Measurements from ENCODE around the gene WNK2.
"Not testable (repeated sequence)": the region's sequence is repeated elsewhere in the genome, so short reads cannot be mapped to it uniquely, and the experiment has no call there.

Gene WNK2

GRCh38 chr9:93336720-93337119, 152.8 kb downstream of the WNK2 start:
- H3K4me3 ChIP-seq (ENCODE audit: control insufficient read depth, low read depth, low read length): no peak overlapping the region
- no peak for DNase-seq (ENCODE audit: low read depth)
- no peak for TF ChIP-seq CTCF (IDR thresholded peaks at IDR 0.05; ENCODE audit: control insufficient read depth, insufficient read depth, low read depth, low read length, missing control alignments)

DNA sequence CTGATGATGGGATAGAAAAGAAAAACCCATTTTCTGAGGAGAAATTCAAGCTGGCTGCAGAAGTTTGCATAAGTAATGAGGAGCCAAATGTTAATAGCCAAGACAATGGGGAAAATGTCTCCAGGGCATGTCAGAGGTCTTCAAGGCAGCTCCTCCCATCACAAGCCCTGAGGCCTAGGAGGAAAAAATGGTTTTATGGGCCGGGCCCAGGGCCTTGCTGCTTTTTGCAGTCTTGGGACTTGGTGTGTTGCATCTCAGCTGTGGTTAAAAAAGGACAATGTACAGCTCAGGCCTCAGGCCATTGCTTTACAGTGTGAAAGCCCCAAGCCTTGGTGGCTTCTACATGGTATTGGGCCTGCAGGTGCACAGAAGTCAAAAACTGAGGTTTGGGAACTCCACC, 154.3 kb downstream of the WNK2 start:
- DNase-seq (ENCODE audit: low read depth); H3K4me3 ChIP-seq (ENCODE audit: control insufficient read depth, low read depth, low read length): not testable (repeated sequence)

DNA sequence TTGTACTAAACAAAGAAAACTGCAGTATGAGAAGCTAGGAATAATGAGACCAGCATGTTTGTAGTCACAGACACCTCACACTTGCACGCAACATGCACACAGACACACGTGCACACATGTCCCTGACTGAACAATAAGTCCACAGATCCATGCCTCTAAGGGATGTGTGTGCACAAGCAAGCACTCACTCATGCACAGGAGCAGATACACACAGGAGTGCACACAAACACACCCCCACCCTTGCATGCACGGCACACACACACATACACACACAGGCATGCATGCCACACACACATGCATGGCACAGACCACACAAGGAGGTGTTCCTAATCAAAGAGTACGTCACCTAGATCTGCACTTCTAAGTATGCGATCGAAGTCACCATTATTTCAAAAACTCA, 156.2 kb downstream of the WNK2 start:
- H3K4me3 ChIP-seq (ENCODE audit: control insufficient read depth, low read depth, low read length): no peak overlapping the region
- TF ChIP-seq CTCF (IDR thresholded peaks at IDR 0.05; ENCODE audit: control insufficient read depth, insufficient read depth, low read depth, low read length, missing control alignments): no peak
- DNase-seq (ENCODE audit: low read depth): no peak

DNA sequence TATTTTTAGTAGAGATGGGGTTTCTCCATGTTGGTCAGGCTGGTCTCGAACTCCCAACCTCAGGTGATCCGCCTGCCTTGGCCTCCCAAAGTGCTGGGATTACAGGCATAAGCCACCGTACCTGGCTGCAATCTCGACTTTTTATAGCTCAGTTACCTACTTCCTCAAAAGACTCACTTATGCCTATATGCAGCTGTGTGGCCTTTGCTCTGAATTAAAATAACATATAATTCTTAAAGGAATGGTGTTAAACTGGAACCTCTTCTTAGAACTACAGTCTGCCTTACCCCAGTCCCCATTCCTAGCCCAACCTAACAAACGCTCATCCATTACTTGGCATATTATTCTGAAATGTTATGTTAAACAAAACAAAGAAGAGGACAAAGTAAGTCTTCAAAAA, 157.9 kb downstream of the WNK2 start:
- DNase-seq (ENCODE audit: low read depth); H3K4me3 ChIP-seq (ENCODE audit: control insufficient read depth, low read depth, low read length): not testable (repeated sequence)

GRCh38 chr9:93342428-93342827, 158.5 kb downstream of the WNK2 start:
- DNase-seq (ENCODE audit: low read depth); H3K4me3 ChIP-seq (ENCODE audit: control insufficient read depth, low read depth, low read length): not testable (repeated sequence)

DNA sequence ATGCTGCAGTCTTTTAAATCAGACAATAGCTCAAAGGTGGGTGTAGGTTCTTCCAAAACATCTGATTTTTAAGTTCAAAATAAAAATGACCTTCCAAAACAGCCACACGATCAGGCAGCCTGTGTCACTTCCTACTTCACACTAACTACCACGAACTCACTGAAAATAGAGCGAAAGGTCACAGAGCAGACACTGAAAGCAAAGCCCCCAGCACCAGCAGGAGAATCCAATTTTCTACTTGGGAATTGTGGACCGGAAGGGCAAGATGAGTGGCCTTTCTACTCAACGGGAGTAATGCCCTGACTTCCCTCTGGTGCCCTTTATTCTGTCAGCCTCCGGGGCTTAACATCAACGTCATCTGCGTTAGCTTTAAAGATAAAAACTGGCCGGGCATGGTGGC, 159.7 kb downstream of the WNK2 start:
- no peak for TF ChIP-seq CTCF (IDR thresholded peaks at IDR 0.05; ENCODE audit: control insufficient read depth, insufficient read depth, low read depth, low read length, missing control alignments)
- DNase-seq (ENCODE audit: low read depth): no peak
- no peak overlapping the region for H3K4me3 ChIP-seq (ENCODE audit: control insufficient read depth, low read depth, low read length)

GRCh38 chr9:93345643-93346230, 161.8 kb downstream of the WNK2 start:
- H3K4me3 ChIP-seq (ENCODE audit: control insufficient read depth, low read depth, low read length): no peak overlapping the region
- no peak for DNase-seq (ENCODE audit: low read depth)
- no peak for TF ChIP-seq CTCF (IDR thresholded peaks at IDR 0.05; ENCODE audit: control insufficient read depth, insufficient read depth, low read depth, low read length, missing control alignments)

DNA sequence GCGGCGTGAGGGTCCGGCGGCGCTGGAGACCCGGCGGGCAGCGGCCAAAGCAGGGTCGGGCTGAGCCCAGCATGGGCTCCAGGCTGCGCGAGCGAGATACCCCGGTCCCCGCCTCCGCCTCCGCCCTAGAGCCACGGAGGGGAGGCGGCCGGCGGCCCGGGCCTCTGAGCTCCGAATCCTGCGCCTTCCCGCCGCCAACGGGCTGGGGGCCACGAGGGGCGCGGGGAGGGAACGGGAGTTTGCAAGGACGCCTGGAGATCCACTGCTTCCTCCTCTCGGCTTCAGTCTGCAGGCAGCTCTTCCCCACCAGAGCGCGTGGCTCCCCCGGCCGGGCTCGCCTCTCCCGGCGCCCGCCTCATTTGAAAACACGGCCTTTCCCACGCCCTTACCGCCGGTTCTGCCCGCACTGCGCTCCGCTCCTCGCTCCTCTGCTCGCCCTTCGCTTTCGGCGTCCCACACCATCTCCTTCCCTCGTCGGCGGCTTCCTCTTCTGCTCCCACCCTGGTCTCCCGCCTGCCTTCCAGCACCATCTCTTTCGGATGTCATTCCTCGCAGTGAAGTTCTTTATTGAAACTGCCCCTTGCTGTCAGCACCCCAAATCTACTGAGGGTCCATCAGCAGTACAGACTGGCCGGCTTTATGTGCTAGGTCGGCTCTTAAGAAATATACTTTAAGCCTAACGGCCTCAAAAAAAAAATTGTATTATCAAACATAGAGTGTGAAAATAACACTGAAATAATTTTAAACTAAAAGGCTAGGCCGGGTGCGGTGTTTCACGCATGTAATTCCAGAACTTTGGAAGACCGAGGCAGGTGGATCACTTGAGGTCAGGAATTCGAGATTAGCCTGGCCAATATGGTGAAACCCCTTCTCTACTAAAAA, 162.5 kb downstream of the WNK2 start:
- peak overlapping the region; percentile 18 for H3K4me3 ChIP-seq (ENCODE audit: control insufficient read depth, low read depth, low read length)
- TF ChIP-seq CTCF (IDR thresholded peaks at IDR 0.05; ENCODE audit: control insufficient read depth, insufficient read depth, low read depth, low read length, missing control alignments): no peak
- DNase-seq (ENCODE audit: low read depth): no peak

GRCh38 chr9:93347371-93347975, 163.5 kb downstream of the WNK2 start:
- not testable (repeated sequence) for DNase-seq (ENCODE audit: low read depth); H3K4me3 ChIP-seq (ENCODE audit: control insufficient read depth, low read depth, low read length)

DNA sequence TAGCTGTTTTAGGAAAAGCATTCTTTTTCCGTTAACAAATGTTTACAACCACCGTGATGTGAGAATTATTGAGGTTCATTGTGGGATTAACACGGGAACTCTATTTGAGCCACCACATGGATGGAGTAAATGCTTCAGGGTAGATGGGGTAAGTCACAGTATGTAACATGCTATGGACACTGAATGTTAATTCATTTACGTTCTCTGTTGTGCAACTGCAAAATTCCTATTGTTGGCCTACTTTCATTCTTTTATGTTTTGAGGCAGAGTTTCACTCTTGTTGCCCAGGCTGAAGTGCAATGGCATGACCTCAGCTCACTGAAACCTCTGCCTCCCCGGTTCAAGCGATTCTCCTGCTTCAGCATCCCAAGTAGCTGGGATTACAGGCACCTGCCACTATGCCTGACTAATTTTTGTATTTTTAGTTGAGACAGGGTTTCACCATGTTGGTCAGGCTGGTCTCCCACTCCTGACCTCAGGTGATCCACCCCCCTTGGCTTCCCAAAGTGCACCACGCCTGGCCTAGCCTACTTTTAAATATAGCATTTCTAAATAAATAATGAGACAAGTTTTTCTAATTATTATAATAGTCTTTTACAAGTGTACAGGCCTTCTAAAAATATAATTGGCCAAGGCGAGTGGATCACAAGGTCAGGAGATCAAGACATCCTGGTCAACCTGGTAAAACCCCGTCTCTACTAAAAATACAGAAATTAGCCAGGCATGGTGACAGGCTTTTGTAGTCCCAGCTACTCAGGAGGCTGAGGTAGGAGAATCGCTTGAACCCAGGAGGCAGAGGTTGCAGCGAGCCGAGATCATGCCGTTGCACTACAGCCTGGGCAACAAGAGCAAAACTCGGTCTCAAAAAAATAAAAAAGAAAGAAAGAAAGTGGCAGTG, 169.7 kb downstream of the WNK2 start:
- not testable (repeated sequence) for H3K4me3 ChIP-seq (ENCODE audit: control insufficient read depth, low read depth, low read length)

More for the DNA sequence above, 169.7 kb downstream of the WNK2 start:
- not testable (repeated sequence) for DNase-seq (ENCODE audit: low read depth)

Measured in AG09309 (cell line).